Erythroblast (primary cell): Measurements from ENCODE around the gene MATCAP1.

ENCODE experiments used
- GATA1 ChIP-seq: IDR thresholded peaks from 2 replicates; pipeline ENCODE4 v1.6.1; 2011; ENCODE audit warnings: low read depth, mild to moderate bottlenecking, control low read depth, low read length, moderate library complexity
- POLR2A ChIP-seq: IDR thresholded peaks from 2 replicates; pipeline ENCODE4 v1.6.1; 2011; ENCODE audit warnings: mild to moderate bottlenecking, low read length

GRCh38 chr16:67150047-67150832 is 33.5 kb downstream of the MATCAP1 start:
- TF ChIP-seq POLR2A (no peak), GATA1 (no peak)
